Measurements from ENCODE around the gene AHI1.
A peak's percentile ranks its signal among the peaks of the same experiment; 100 is the strongest.
"Not testable (repeated sequence)": the region's sequence is repeated elsewhere in the genome, so short reads cannot be mapped to it uniquely, and the experiment has no call there.

Gene AHI1

DNA sequence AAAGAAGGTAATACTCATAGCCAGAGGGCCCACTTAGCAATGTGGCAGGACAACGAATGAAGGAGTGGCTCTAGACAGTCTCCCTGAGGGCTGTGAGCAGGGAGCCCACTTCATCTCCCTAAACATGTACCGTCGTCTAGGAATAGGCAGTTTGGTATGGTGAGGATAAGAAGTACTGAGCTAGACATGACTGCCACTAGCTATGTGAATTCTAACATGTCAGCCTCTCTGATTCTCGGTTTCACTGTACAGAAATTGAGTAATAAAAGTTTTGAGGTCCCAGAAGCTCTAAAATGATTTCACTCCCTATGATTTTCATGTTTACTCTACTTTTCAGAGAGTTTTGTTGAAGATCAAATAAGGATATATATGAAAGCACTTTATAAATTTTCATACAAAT lies 107.1 kb downstream of the AHI1 start:
- no peak for DNase-seq (ENCODE audit: low read depth)

DNA sequence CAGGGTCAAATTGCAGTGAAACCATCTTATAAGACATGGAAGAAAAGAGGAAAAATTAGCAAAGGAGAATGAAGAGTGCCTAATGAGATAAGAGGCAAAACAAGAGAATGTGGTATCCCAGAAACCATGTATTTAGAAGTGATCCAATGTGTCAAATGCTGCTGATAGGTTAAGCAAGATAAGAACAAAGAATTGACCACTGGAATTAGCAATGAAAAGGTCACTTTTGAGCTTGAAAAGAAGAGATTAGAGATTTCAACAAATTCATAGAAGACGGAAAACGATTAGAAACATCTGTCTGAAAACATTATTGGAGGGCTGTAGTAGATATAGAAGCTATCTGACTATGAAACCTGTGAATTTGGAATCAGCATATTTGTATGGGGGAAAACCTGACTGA lies 112.2 kb downstream of the AHI1 start:
- DNase-seq (ENCODE audit: low read depth) = no peak

DNA sequence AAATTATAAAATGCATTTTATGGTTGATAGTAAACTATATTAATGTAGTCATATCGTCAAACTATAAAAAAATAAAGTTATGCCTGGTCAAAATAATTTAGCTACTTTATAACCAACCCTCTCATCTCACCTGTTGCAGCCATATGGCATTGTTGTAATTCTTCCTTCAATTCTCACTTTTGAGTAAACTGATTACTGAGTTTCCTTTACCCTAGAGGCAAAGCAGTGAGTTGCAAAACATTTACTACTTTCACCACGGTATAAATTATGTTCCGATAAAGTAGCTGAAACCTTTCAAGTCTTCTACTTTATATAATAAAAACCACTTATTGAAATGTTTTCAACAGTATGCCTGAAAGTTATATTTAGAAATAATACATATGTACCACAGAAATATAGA lies 113.8 kb downstream of the AHI1 start:
- no peak for DNase-seq (ENCODE audit: low read depth)

DNA sequence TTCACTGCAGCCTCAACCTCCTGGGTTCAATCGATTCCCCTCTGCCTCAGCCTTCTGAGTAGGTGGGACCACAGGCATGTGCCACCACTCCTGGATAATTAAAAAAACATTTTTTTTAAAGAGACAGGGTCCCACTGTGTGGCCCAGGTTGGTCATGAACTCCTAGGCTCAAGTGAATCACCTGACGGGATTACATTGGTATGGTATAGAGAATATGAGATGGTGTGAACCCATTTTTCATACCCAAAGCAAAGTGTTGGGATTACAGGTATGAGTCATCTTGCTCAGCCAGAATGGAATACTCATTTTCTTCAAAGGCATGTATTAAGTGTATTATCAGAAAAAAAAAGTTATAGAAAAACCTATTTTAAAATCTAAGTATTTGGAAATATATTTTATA lies 114.2 kb downstream of the AHI1 start:
- peak; percentile 16 for DNase-seq (ENCODE audit: low read depth)

DNA sequence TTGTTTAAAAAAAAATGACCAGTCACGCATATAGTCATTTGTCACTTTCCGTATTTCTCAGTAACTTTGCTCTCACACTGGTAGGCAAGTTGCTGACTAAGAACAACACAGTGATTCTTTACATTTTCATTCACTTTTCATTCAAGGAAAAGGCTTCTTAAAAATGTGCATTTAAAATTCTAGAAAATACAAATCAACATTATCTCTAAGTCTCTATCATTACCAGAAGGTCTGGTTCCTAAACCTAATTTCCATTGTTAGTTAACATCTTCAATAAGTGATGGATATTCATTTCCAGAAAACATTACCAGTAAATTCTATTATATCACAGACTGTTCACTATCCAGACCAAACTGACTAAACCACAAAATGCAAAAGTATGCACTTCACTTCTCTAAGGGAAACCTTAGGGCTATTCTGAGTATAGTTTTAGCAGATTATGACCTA lies 115.3 kb downstream of the AHI1 start:
- no peak for DNase-seq (ENCODE audit: low read depth)

DNA sequence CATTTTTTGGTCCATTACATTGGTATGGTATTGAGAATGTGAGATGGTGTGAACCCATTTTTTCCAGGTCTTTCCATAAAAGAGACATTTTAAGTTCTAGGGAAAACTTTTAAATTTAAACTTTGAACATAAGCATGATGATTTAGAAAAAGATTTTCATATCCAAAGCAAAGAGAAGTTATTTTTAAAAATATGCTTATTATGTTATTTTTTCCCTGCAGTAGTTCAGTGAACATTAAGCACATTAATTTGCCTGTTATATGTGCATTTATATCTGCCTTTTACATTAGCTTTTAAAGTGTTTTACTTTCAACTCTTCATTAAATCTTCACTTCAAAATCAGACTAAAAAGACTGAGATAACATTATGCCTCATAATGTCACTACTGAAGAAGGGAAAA lies 116.7 kb downstream of the AHI1 start:
- DNase-seq (ENCODE audit: low read depth) = no peak

DNA sequence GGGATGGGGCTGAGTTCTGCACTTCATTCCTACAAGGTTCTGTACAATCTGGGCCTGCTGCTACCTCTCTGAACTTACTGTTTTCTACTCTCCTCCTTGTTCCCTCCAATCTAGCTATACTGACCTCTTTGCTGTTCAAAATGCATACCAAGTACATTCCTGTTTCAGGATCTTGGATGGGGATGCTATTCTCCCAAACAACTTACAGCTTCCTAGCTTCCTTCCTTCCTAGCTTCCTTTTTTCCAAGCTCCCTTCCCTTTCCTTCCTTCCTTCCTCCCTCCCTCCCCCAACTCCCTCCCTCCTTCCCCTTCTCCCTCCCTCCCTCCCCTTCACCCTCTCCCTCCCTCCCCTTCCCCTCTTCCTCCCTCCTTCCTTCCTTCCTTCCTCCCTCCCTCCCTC lies 117.9 kb downstream of the AHI1 start:
- no peak for DNase-seq (ENCODE audit: low read depth)

DNA sequence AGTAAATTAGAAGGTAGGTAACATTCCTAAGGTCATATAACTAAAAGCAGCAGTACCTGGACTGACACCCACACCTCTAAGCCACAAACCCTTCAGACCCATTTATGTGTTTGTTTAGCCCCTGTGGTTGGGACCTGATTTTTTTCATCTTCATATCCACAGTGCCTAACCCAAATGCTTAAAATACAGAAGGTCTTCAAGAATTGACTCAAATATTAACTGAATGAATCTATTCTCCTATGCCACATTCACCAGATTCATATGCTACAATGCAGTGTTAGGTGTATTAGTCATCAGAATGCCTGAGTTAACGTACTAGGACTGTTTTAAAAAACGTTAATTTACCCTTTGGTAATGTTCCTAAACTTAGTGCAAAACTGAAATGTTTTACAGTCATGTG lies 124.8 kb downstream of the AHI1 start:
- DNase-seq (ENCODE audit: low read depth) = peak; percentile 73

DNA sequence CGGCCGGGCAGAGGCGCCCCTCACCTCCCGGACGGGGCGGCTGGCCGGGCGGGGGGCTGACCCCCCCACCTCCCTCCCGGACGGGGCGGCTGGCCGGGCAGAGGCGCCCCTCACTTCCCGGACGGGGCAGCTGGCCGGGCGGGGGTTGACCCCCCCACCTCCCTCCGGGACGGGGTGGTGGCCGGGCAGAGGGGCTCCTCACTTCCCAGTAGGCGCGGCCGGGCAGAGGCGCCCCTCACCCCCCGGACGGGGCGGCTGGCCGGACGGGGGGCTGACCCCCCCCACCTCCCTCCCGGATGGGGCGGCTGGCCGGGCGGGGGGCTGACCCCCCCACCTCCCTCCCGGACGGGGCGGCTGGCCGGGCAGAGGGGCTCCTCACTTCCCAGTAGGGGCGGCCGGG lies 133.9 kb downstream of the AHI1 start:
- not testable (repeated sequence) for DNase-seq (ENCODE audit: low read depth)

DNA sequence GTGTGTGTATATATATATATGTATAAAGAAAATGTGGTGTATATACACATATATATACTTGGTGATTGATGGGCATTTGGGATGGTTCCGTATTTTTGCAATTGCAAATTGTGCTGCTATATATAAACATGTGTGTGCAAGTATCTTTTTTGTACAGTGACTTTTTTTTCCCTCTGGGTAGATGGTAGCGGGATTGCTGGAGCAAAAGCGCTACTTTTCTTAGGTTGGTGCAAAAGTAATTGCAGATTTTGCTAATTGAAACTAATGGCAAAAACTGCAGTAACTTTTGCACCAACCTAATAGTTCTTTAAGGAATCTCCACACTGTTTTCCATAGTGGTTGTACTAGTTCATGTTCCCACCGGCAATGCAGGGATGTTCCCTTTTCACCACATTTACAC lies 135.4 kb downstream of the AHI1 start:
- no peak for DNase-seq (ENCODE audit: low read depth)

DNA sequence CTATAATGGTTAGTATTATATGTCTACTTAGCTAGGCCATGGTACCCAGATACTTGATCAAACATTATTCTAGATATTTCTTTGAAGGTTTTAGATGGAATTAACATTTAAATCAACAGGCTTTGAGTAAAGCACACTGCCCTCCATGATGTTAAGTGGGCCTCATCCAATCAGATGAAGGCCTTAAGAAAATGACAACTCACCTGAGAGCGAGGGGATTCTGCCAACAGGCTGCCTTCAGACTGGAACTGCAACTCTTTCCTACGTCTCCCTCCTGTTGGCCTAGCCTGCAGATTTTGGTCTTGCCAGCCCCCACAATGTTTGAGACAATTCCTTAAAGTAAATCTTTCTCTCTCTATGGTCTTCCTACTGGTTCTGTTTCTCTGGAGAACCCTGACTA lies 137.3 kb downstream of the AHI1 start:
- no peak for DNase-seq (ENCODE audit: low read depth)

DNA sequence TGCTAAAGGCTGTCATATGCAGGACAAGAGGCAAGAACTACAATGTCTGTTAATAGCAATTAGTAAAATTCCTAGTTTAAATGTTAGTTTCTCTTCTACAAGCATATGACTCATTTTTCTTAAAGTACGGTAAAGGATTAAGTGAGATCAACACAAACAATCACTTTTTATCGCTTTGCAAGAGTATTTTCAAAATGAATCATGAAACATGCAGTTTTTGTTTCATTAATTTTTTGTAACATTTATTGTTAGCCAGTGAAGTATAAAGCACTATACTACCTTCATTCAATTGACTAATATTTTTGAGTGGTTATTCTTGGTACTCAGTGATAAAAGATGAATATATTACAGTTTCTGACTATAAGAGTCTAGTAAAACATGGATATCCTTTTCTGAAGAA lies 138.6 kb downstream of the AHI1 start:
- DNase-seq (ENCODE audit: low read depth) = peak; percentile 78

DNA sequence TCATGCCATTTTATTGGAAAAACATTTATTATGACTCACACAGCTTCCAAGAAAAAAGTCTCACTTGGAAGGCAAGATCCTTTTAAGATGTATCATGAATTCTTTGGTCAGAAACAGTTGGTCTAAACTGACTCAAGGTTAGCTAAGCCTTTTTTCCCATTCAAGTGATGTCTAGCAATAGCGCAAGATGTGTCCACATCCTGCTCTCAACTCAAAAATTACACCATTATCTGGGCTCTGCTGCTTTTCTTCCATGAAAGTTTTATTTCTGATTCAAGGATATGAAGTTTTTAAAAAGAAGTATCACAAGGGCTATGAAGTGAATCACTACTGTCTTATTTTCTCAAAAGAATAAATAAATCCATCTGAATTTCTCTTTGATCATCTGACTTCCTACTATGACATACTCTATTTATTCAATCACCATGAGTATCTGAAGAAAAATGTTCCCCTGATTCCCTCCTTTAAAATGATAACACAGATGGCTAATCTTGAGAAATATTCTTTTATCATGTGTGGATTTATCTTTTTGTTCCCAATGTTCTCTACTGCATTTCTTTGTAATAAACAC lies 139.2 kb downstream of the AHI1 start:
- peak; percentile 98 for DNase-seq (ENCODE audit: low read depth)

DNA sequence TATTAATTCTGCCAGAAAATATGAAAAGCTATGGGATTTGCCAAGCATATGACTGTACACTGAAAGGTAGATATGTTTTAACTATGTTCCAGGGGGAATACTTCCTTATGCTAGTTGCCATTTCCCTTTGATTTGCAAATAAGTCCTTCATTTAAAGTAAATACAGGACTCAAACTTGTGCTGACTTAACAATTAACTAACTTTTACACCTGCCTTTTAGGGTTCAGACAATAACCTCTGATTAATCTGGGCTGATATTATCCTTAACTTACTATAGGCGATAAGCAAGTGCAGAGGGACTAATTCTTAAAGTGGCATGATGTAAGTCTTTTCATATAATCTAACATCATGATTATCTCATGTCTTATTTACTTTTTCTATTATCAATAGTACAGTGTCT lies 143.1 kb downstream of the AHI1 start:
- DNase-seq (ENCODE audit: low read depth) = no peak

DNA sequence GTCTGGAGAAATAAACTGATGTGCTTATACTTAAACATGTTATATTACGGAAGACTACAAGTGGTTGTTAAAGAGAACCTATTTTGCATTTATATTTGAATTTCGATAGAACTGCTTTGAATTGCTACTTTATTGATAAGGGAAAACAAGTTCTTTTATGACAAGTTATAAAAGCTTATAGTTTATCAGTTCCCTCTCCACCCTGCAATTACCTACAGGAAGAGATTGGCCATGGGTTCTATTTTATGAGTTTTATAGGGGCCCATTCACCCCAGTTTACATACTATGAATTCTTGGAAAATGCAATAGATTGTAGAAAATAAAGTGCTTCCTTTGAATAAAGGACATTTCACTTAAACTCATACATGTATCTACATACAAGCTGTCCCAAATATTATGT lies 144.4 kb downstream of the AHI1 start:
- DNase-seq (ENCODE audit: low read depth) = no peak

DNA sequence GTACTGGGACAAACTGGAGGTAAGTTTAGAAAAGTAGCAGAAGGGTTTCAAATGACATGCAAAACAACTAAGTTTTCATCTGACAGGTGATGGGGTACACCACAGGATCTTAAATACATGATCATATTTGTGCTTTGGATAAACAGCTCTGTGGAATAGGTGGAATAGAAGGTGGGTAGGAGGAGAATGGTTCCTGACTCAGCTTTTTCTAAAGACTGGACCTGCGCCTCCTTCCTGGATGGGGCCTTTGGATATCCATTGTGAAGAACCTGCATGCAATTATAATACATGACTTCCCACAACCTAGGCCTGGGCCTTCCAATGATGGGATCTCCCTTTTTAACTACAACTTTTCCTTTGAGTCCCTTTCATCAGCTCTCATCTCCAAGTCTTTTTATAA lies 145.9 kb downstream of the AHI1 start:
- DNase-seq (ENCODE audit: low read depth) = no peak

DNA sequence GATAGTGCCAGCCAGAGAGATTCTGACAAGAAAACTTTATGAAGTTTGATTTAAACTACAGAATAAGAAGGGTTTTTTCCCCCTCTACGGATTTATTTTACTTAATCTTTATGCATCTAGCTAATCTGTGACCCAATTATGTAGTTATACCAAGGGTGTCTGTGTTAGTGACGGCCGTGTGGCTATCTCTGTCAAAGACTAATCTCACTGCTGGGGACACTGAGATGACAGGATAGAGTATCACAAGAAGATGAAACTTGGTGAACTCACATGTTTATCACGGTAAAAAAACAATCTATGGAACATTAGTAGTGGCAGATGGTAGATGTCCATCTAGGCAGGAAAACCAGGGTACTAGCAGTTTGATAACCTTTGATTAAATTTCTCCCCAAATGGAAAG lies 149.7 kb downstream of the AHI1 start:
- no peak for DNase-seq (ENCODE audit: low read depth)

DNA sequence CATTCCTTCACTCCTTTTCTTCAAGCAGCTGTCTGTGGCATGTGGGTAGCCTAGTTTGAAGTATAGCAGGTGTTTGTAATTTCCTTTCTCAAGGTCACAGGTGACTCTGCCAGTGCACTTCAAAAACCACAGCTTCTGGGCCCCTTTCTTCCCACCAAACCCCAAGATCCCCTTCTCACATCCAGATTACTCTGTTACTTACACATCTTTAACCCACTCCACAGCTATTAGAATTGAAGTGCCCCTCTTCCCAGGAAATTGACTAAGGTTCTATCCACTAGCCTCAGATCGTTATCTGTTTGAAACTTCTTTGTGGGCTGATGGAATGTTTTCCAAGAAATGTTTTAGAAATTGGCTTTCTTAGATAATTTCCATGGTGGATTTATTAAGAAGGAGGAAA lies 150.8 kb downstream of the AHI1 start:
- DNase-seq (ENCODE audit: low read depth) = peak; percentile 84

DNA sequence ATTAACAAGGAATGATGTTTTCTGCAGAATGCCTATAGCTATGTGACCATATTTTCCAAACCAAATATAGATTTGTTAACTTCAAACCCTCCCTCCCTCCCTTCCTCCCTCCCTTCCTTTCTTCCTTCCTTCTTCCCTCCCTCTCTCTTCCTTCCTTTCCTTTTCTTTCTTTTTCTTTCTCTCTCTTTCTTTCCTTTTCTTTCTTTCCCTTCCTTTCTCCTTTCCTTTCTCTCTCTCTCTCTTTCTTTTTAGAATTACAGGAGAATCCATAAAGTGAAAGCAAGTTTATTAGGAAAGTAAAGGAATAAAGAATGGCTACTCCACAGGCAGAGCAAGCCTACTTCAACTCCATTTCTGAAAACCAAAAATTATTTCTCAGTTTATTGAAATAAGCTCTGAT lies 153.0 kb downstream of the AHI1 start:
- no peak for DNase-seq (ENCODE audit: low read depth)

DNA sequence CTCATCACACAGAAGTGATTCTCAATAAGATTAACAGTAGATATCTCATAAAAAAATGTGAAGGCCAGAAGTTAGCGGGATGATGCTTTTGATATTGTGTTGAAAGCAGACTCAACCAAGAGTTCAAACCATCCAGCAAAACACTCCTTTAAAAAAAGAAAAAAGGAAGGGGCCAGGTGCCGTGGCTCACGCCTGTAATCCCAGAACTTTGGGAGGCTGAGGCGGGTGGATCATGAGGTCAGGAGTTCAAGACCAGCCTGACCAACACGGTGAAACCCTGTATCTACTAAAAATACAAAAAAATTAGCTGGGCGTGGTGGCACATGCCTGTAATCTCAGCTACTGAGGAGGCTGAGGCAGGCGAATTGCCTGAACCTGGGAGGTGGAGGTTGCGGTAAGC lies 157.6 kb downstream of the AHI1 start:
- not testable (repeated sequence) for DNase-seq (ENCODE audit: low read depth)

DNA sequence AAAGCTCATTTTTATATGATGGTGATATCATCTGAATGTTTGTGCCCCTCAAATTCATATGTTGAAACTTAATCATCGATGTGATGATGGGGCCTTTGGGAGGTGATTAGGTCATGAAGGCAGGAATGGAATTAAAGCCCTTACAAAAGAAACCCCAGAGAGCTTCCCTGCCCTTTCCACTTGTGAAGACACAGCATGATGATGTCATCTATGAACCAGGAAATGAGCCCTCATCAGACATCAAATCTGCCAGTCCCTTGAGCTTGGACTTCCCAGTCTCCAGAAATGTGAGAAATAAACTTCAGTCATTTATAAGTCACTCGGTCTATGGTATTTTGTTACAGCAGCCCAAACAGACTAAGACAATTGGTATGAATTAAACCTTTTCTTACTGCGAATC lies 163.4 kb downstream of the AHI1 start:
- DNase-seq (ENCODE audit: low read depth) = peak; percentile 78

DNA sequence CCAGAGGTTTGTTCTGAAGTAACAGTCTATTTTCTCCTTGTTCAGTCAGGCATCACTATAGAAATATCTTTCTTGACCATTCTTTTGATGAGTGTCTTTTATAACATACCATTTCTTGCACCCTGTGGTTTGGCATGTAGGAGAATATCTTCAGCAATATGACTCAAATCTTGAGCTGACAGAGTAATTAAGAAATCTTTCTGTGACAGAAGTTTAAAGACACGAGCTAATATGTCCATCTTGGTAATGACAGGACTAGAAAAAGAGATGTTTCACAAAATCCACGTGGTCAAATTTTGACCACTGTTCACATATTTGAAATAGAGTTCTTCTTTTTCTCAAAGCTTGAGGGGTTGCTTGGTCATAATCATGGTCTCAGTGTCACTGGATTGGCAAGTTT lies 166.5 kb downstream of the AHI1 start:
- DNase-seq (ENCODE audit: low read depth) = no peak

DNA sequence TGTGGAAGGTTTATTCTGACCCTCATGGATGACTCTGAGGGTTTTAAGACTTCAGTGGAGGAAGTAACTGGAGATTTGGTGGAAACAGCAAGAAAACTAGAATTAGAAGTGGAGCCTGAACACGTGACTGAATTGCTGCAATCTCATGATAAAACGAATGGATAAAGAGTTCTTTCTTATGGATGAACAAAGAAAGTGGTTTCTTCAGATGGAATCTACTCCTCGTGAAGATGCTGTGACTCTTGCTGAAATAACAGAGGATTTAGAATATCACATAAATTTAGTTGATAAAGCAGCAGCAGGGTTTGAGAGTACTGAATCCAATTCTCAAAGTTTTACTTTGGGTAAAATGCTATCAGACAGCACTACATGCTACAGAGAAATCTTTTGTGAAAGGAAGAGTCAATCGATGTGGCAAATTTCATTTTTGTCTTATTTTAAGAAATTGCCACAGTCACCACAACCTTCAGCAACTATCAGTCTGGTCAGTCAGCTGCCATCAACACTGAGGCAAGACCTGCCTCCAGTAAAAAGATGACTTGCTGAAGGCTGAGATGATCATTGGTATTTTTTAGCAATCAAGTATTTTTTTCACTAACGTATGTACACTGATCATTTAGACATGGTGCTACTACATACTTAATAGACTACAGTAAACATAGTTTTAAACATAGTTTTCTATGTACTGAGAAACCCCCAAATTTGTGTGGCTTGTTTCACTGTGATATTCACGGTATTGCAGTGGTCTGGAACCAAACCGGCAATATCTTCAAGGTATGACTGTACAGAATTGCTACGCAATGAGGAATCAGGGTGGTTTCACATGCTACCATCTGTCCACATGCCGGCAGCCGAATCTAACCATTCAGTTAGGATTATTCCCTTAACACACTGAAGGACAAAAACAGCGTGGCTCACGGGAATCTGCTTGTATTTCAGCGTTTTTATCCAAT lies 167.4 kb downstream of the AHI1 start:
- no peak for DNase-seq (ENCODE audit: low read depth)

DNA sequence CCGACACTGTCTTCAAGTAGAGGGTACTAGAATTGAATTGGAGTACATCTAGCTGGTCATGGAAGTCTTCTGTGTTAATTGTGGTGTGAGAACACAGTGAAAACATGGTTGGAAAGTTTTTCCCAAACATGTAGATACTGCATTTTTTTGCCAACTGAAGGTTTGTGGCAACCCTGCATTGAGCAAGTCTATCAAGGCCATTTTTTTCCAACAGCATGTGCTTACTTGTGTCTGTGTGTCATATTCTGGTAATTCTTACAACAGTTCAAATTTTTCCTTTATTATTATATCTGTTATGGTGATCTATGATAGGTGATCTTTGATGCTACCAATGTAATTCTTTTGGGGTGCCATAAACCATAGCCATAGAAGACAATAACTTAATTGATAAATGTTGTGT lies 169.4 kb downstream of the AHI1 start:
- no peak for DNase-seq (ENCODE audit: low read depth)
